Subcutaneous abdominal adipose tissue (tissue), 5 donors: ENCODE measurements around the gene MPHOSPH6.
"Not testable (repeated sequence)": the region's sequence is repeated elsewhere in the genome, so short reads cannot be mapped to it uniquely, and the experiment has no call there.

Experiments
- H3K27ac ChIP-seq: one replicate; pipeline ENCODE4 v1.7.0; 2013; ENCODE audit warnings: low read depth, mild to moderate bottlenecking, inconsistent platforms, low read length, moderate library complexity
- H3K27me3 ChIP-seq, 5 donors: one replicate each; pipeline ENCODE4 v1.7.0; 2013; ENCODE audit warnings: low read length in 5 of 5, inconsistent platforms in 1 of 5; ENCODE audit not compliant: control insufficient read depth in 5 of 5, insufficient read depth in 4 of 5
- H3K36me3 ChIP-seq, 5 donors: one replicate each; pipeline ENCODE4 v1.7.0; 2013; ENCODE audit warnings: low read length in 5 of 5; ENCODE audit not compliant: control insufficient read depth in 5 of 5, insufficient read depth in 5 of 5
- H3K4me1 ChIP-seq, 5 donors: one replicate each; pipeline ENCODE4 v1.7.0; 2013; ENCODE audit warnings: low read length in 5 of 5, mild to moderate bottlenecking in 3 of 5, moderate library complexity in 1 of 5; ENCODE audit not compliant: control insufficient read depth in 5 of 5, insufficient read depth in 5 of 5
- H3K4me3 ChIP-seq, 5 donors: one replicate each; pipeline ENCODE4 v1.7.0; 2013; ENCODE audit warnings: low read length in 5 of 5, low read depth in 1 of 5
- H3K9ac ChIP-seq, 5 donors: one replicate each; pipeline ENCODE4 v1.7.0; 2013; ENCODE audit warnings: low read length in 5 of 5, mild to moderate bottlenecking in 4 of 5, moderate library complexity in 3 of 5
- H3K9me3 ChIP-seq, 5 donors: one replicate each; pipeline ENCODE4 v1.7.0; 2013; ENCODE audit warnings: low read length in 5 of 5; ENCODE audit not compliant: control insufficient read depth in 5 of 5
- donor health status: healthy.
- donor health status: healthy.
- donor health status: healthy.
- donor health status: healthy.
- donor health status: healthy.

The MPHOSPH6 gene

DNA sequence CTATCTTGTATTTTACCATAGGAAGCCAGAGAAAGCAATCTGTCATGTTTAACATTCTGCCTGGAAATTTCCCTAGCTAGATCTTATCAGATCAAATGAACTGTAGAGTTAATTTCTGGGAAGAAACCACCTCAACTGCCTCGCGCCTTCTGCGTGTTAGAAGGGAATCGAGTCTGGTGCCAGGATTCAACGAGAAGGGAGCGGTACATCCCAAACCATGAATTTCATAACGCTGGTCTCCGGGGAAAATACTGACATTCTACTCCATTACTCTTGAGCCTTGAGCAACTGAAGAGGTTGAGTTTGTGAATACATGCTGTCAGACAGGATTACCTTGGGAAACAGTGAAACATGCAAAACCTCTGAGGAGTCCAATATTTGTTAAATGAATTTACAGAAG lies 35.2 kb downstream of the MPHOSPH6 start:
- Histone ChIP-seq H3K27me3 (no peaks in the 10 kb centered on the region), H3K4me3 (no peak overlapping the region), H3K36me3 (peaks cover 0 to 2% (median 0%) of the 10 kb centered on the region in 5 donors), H3K9me3 (no peaks in the 10 kb centered on the region), H3K27ac (no peak overlapping the region), H3K4me1 (peaks cover 0 to 9% (median 4%) of the 10 kb centered on the region in 5 donors), H3K9ac (no peak overlapping the region)

DNA sequence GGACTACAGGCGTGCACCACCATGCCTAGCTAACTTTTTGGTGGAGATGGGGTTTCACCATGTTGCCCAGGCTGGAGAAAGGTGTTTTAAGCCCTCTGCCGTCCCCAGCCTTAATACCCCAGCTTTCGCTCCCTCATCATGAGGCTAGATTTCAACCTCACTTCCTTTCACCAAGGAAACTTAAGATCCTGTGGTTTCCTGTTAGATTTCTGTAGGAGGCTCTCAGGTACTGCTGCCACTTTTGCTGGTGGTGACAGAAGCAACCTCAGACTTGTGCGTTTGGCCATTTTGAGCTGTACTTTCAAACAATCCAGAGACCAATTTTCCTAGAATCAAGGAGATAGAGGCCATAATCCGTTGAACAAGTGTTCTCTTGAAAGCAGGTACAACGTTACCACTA lies 36.2 kb downstream of the MPHOSPH6 start:
- Histone ChIP-seq H3K9ac (no peak overlapping the region), H3K4me1 (peaks cover 0 to 9% (median 4%) of the 10 kb centered on the region in 5 donors), H3K36me3 (peaks cover 0 to 2% (median 0%) of the 10 kb centered on the region in 5 donors), H3K4me3 (no peak overlapping the region), H3K27ac (no peak overlapping the region), H3K27me3 (no peaks in the 10 kb centered on the region), H3K9me3 (no peaks in the 10 kb centered on the region)

DNA sequence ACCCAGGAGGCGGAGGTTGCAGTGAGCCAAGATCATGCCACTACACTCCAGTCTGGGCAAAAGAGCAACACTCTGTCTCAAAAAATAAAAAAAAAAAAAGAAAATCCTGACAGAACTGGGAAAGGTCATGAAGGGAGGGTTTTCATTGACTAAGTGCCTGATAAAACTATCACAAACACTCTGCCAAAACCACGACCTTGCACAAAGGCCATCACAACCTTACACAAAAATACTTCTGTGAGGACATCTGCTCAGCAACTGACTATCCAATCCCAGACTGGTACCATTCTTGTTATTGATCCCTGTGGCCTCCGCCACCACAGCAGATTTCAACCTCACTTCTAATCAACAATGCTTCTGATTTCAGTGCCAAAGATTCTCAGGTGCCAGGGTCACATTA lies 40.1 kb downstream of the MPHOSPH6 start:
- Histone ChIP-seq H3K4me1 (peaks cover 0 to 3% (median 0%) of the 10 kb centered on the region in 5 donors), H3K9me3 (peaks cover 0 to 3% (median 0%) of the 10 kb centered on the region in 5 donors), H3K27me3 (no peaks in the 10 kb centered on the region), H3K36me3 (no peaks in the 10 kb centered on the region), H3K27ac (no peak overlapping the region), H3K9ac (no peak overlapping the region), H3K4me3 (no peak overlapping the region)

DNA sequence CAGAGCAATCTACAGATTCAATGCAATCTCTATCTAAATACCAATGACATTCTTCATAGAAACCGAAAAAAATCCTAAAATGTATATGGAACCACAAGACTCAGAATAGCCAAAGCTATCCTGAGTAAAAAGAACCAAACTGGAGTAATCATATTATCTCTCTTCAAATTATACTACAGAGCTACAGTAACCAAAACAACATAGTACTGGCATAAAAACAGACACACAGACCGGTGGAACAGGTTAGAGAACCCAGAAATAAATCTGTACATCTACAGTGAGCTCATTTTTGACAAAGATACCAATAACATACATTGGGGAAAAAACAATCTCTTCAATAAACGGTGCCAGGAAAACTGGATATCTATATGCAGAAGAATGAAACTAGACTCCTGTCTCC lies 45.4 kb downstream of the MPHOSPH6 start:
- no peak overlapping the region for H3K9ac ChIP-seq
- H3K9me3 ChIP-seq: peaks cover 0 to 3% (median 0%) of the 10 kb centered on the region in 5 donors
- no peak overlapping the region for H3K27ac ChIP-seq
- no peaks in the 10 kb centered on the region for H3K4me1 ChIP-seq
- H3K36me3 ChIP-seq: no peaks in the 10 kb centered on the region
- H3K27me3 ChIP-seq: no peaks in the 10 kb centered on the region
- no peak overlapping the region for H3K4me3 ChIP-seq

DNA sequence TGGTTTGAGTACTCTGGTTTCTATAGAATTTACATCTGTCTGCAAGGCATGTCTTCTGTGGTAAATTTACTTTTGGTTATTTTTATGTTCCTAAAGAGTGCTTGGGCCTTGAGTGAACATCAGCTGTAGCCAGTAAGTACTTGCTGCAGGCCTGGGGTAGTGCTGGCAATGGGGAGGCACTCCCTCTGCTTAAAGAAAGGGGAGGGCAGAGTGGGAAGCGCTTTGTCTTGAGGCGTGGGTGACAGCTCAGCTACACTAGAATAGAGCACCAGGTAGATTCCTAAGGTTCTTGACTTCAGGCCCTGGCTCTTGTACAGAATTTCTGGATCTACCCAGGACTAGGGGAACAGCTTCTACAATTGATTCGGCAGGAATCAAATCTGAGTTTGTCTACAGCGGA lies 50.6 kb downstream of the MPHOSPH6 start:
- H3K4me3 ChIP-seq: no peak overlapping the region

DNA sequence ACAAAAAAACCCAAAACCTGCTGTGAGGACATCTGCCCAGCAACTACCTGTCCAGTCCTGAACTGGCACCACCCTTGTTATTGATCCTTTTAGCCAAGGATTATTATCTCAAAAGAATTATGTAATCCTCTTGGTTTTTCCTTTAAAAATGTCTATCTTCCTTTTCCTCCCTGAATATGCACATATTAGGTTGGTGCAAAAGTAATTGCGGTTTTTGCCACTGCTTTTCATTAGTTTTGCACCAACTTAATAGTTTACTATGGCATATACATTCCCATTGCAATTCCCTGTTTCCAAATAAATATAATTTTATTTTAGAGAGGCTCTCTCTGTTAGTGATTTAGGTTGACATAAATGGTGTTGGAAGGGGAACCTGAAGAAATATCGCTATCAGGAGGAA lies 51.3 kb downstream of the MPHOSPH6 start:
- no peaks in the 10 kb centered on the region for H3K27me3 ChIP-seq
- H3K9ac ChIP-seq: no peak overlapping the region
- no peaks in the 10 kb centered on the region for H3K36me3 ChIP-seq
- H3K27ac ChIP-seq: no peak overlapping the region
- H3K4me3 ChIP-seq: no peak overlapping the region
- no peaks in the 10 kb centered on the region for H3K4me1 ChIP-seq
- H3K9me3 ChIP-seq: no peaks in the 10 kb centered on the region

More for the DNA sequence above, 50.6 kb downstream of the MPHOSPH6 start:
- H3K27me3 ChIP-seq: no peaks in the 10 kb centered on the region
- no peaks in the 10 kb centered on the region for H3K36me3 ChIP-seq
- H3K27ac ChIP-seq: no peak overlapping the region
- H3K4me1 ChIP-seq: no peaks in the 10 kb centered on the region
- no peaks in the 10 kb centered on the region for H3K9me3 ChIP-seq
- H3K9ac ChIP-seq: no peak overlapping the region

DNA sequence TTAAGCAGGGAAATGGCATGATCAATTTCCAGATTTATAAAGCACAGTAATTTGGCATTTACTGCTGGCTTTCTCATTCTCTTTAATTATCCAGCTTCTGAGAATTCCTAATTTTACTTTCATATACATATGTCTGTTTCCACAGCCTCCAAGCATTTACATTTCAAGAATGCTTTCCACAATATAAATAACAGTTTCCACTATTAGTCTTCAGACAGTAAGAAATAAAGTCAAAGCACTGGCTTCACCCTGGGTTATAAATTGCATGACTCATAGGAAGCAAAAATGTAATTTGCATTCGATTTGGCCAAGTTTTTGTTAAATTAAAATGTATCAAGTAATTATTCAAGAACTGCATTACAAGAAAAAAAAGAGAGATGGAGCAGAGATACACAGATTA lies 53.5 kb downstream of the MPHOSPH6 start:
- no peaks in the 10 kb centered on the region for H3K36me3 ChIP-seq
- H3K4me3 ChIP-seq: no peak overlapping the region
- H3K4me1 ChIP-seq: no peaks in the 10 kb centered on the region
- no peaks in the 10 kb centered on the region for H3K27me3 ChIP-seq
- no peak overlapping the region for H3K27ac ChIP-seq
- no peaks in the 10 kb centered on the region for H3K9me3 ChIP-seq
- H3K9ac ChIP-seq: no peak overlapping the region

DNA sequence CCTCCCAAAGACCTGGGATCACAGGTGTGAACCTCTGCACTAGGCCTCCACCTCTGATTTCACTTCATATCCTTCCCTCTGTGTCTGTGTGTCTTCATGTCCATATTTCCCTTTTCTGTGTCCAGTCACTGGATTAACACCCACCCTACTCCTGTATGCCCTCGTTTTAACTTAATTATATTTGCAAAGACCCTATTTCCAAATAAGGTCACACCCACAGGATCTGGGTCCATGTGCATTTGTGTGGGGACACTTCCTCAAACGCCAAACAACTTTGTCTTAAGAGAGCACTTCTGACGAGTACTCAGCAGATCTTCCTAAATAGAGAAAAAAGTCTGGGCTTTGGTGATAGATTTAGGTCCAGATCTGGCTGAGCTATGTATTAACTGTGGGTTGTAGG lies 56.3 kb downstream of the MPHOSPH6 start:
- no peaks in the 10 kb centered on the region for H3K36me3 ChIP-seq
- no peak overlapping the region for H3K27ac ChIP-seq
- no peak overlapping the region for H3K4me3 ChIP-seq
- H3K9me3 ChIP-seq: no peaks in the 10 kb centered on the region
- H3K27me3 ChIP-seq: peaks cover 0 to 2% (median 0%) of the 10 kb centered on the region in 5 donors
- H3K9ac ChIP-seq: no peak overlapping the region
- no peaks in the 10 kb centered on the region for H3K4me1 ChIP-seq

DNA sequence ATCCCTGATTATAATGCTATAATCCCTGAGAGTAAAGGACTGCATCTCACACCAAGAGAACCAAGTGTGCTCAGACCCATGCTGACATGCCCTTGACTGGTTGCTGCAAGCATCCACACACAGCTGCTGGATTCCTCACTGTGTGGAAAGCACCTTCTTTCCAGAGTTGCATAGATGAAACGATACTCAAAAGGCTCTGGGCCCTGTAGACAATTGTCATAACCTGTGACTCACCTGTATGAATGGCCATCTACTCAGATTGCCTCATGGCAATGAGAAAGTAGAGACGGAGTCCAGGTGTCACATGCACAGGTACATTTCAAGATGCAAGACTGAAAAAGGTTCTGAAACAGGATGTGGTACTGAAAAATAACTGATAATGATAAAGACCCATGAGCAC lies 58.1 kb downstream of the MPHOSPH6 start:
- H3K27ac ChIP-seq: no peak overlapping the region
- no peaks in the 10 kb centered on the region for H3K4me1 ChIP-seq
- H3K9me3 ChIP-seq: no peaks in the 10 kb centered on the region
- no peaks in the 10 kb centered on the region for H3K36me3 ChIP-seq
- H3K9ac ChIP-seq: no peak overlapping the region
- peaks cover 0 to 2% (median 0%) of the 10 kb centered on the region in 5 donors for H3K27me3 ChIP-seq
- H3K4me3 ChIP-seq: no peak overlapping the region

DNA sequence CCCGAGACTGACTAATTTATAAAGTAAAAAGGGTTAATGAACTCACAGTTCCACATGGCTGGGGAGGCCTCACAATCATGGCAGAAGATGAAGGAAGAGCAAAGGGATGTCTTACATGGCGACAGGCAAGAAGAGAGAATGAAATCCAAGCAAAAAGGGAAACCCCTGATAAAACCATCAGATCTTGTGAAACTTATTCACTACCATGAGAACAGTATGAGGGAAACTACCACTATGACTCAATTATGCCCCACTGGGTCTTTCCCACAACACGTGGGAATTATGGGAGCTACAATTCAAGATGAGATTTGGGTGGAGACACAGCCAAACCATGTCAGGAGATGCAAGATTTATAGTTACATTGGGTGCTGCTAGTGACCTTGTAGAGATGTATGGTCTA lies 60.8 kb downstream of the MPHOSPH6 start:
- H3K27me3 ChIP-seq, H3K9me3 ChIP-seq, H3K4me3 ChIP-seq, H3K36me3 ChIP-seq, H3K27ac ChIP-seq, H3K9ac ChIP-seq, H3K4me1 ChIP-seq: not testable (repeated sequence)

DNA sequence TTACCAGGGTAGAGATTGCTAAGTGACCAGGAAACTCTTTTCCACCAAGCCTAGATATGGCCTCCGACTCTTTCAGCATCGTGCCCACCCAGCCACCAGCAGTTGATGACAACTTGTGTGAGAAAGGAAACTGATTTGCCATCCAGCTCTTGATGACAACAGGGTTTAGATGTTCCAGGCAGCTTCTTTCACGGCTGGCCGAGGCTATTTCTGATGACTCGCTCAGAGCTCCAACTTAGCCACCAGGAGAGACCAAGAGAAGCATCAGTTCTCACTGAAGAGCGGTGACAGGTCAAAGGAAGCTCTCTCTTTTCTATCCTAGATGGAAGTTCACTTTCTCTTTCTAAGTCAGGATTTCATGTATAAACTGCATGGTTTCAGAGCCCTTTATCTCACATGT lies 61.2 kb downstream of the MPHOSPH6 start:
- no peak overlapping the region for H3K4me3 ChIP-seq
- no peak overlapping the region for H3K9ac ChIP-seq
- no peaks in the 10 kb centered on the region for H3K9me3 ChIP-seq
- H3K27me3 ChIP-seq: peaks cover 0 to 2% (median 0%) of the 10 kb centered on the region in 5 donors
- no peaks in the 10 kb centered on the region for H3K36me3 ChIP-seq
- H3K27ac ChIP-seq: no peak overlapping the region
- H3K4me1 ChIP-seq: no peaks in the 10 kb centered on the region
